GM23248 (cell line): ENCODE data around the gene RNF114. TPM values are rescaled to one million over a fixed set of nuclear protein-coding genes. Genes with fewer than 3 reads are reported as not detected.

ENCODE experiments used
- DNase-seq: peaks from one replicate; pipeline ENCODE4 v3.0.0-alpha.2; 2015
- H2AFZ ChIP-seq: fragments of 200-600 bp; sonication (generic); 2 replicates; pipeline ENCODE4 v1.6.1; 2016; ENCODE audit warnings: antibody characterized with exemption
- H3F3A ChIP-seq: fragments of 200-600 bp; sonication (generic); 2 replicates; pipeline ENCODE4 v1.6.1; 2016; ENCODE audit warnings: mild to moderate bottlenecking, antibody characterized with exemption, mixed run types; ENCODE audit not compliant: insufficient read depth
- H3K27ac ChIP-seq: fragments of 200-600 bp; sonication (generic); 2 replicates; pipeline ENCODE4 v1.5.1; 2016; ENCODE audit warnings: mild to moderate bottlenecking
- H3K27me3 ChIP-seq: fragments of 200-600 bp; sonication (generic); replicated peaks from 2 replicates; pipeline ENCODE4 v1.6.1; 2016; ENCODE audit warnings: mild to moderate bottlenecking; ENCODE audit not compliant: insufficient read depth
- H3K36me3 ChIP-seq: fragments of 200-600 bp; sonication (generic); 2 replicates; pipeline ENCODE4 v1.6.1; 2016; ENCODE audit warnings: low read depth, mild to moderate bottlenecking
- H3K4me1 ChIP-seq: fragments of 200-600 bp; sonication (generic); 2 replicates; pipeline ENCODE4 v1.6.1; 2016; ENCODE audit warnings: mild to moderate bottlenecking; ENCODE audit not compliant: insufficient read depth
- H3K4me2 ChIP-seq: fragments of 200-600 bp; sonication (generic); one replicate; pipeline ENCODE4 v1.6.1; 2016; ENCODE audit warnings: mild to moderate bottlenecking; ENCODE audit not compliant: unreplicated experiment
- H3K4me3 ChIP-seq: fragments of 200-600 bp; sonication (generic); 2 replicates; pipeline ENCODE4 v1.5.1; 2016; ENCODE audit warnings: mild to moderate bottlenecking
- H3K79me2 ChIP-seq: fragments of 200-600 bp; sonication (generic); 2 replicates; pipeline ENCODE4 v1.6.1; 2016; ENCODE audit warnings: mild to moderate bottlenecking; ENCODE audit not compliant: insufficient read depth
- H3K9ac ChIP-seq: fragments of 200-600 bp; sonication (generic); 2 replicates; pipeline ENCODE4 v1.6.1; 2016; ENCODE audit warnings: mild to moderate bottlenecking
- H3K9me2 ChIP-seq: fragments of 200-600 bp; sonication (generic); 2 replicates; pipeline ENCODE4 v1.6.1; 2016; ENCODE audit warnings: mixed run types, mild to moderate bottlenecking, moderate library complexity; ENCODE audit not compliant: insufficient read depth
- H3K9me3 ChIP-seq: fragments of 200-600 bp; sonication (generic); one replicate; pipeline ENCODE4 v1.6.1; 2017; ENCODE audit warnings: low read depth
- H4K20me1 ChIP-seq: fragments of 200-600 bp; sonication (generic); 2 replicates; pipeline ENCODE4 v1.6.0; 2016; ENCODE audit not compliant: insufficient read depth
- EZH2 ChIP-seq: fragments of 200-600 bp; sonication (generic); IDR thresholded peaks from 2 replicates; pipeline ENCODE4 v1.6.1; 2018; ENCODE audit warnings: antibody characterized with exemption, mild to moderate bottlenecking; ENCODE audit not compliant: insufficient read depth, poor library complexity, severe bottlenecking
- EZH2phosphoT487 ChIP-seq: fragments of 200-600 bp; sonication (generic); IDR thresholded peaks from 2 replicates; pipeline ENCODE4 v1.6.1; 2018; ENCODE audit warnings: antibody characterized with exemption, moderate library complexity, mild to moderate bottlenecking, low read depth; ENCODE audit not compliant: insufficient read depth
- WGBS, 2 experiments: methylation state at CpG; one replicate each; pipeline ENCODE4 v1.1.6; 2015 to 2017; ENCODE audit warnings: low lambda C conversion rate in 2 of 2, low coverage in 1 of 2; ENCODE audit errors: missing lambda C conversion rate in 2 of 2; 5-methylcytosine and 5-hydroxymethylcytosine counted together
- in situ Hi-C: fragments of 300-500 bp; cut with MboI; formaldehyde crosslinking; loops from 2 replicates; pipeline ENCODE4 v1.15.0; 2020
- polyA plus RNA-seq: library from polyadenylated mRNA; unstranded; fragments of >200 nt; fragmentation: Nextera tagmentation; extraction: Ambion mirVana; gene quantifications from 2 replicates; pipeline ENCODE4 v1.2.1, GENCODE V29; 2016
- total RNA-seq: library from RNA; depleted of rRNA; stranded (reverse); fragments of >200 nt; shearing (Covaris generic); gene quantifications from 2 replicates; pipeline ENCODE4 v1.2.3, GENCODE V29; 2014

The RNF114 gene
- total and polyA plus RNA-seq, 2 experiments from 2014 or later = 72.7 to 96.0 TPM

GRCh38 chr20:49984426-49985153 lies 48.4 kb downstream of the RNF114 start:
- Histone ChIP-seq H3K27ac (peak overlapping the region; percentile 89), H3K4me3 (peak overlapping the region; percentile 88), H3K9me2 (no peaks in the 10 kb centered on the region), H2AFZ (no peak overlapping the region), H3K79me2 (peaks cover 47% of the 10 kb centered on the region), H3K27me3 (no peaks in the 10 kb centered on the region), H3K4me1 (peaks cover 55% of the 10 kb centered on the region), H3F3A (peaks cover 59% of the 10 kb centered on the region), H4K20me1 (no peaks in the 10 kb centered on the region), H3K9me3 (no peaks in the 10 kb centered on the region), H3K36me3 (no peaks in the 10 kb centered on the region; the same call in 1 of the 2 replicates), H3K9ac (peak overlapping the region; percentile 96), H3K4me2 (peak overlapping the region; percentile 95)
- in situ Hi-C loops = no loop called here
- TF ChIP-seq EZH2 (no peak), EZH2phosphoT487 (no peak)
- peak; percentile 33 for DNase-seq
- 2 to 4% methylated on average over 13 of the region's 13 CpGs for WGBS, 2 experiments

DNA sequence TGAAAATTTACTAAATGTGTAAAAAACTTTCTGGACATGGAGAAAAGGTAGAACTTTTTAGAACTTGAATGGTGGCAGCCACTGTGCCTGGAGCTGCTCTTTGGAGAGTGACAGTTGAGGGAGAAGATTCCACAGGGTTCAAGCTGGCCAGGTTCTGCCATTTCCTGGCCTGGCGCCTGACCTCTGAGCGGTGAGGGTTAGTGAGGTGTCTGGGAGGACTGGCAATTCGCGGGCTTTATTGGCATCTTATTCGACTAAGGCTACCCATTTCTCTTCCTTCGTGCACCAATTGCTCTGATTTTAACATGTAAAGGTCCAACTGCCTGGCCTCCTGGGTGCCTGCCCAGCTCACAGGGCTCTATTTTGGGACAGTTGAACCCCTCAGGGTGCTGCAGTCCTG lies 49.0 kb downstream of the RNF114 start:
- peak overlapping the region; percentile 89 for H3K27ac ChIP-seq
- peak overlapping the region; percentile 96 for H3K9ac ChIP-seq
- H3K4me3 ChIP-seq = peak overlapping the region; percentile 88

GRCh38 chr20:49985617-49986016 lies 49.4 kb downstream of the RNF114 start:
- no peaks in the 10 kb centered on the region; the same call in 1 of the 2 replicates for H3K36me3 ChIP-seq
- peak overlapping the region; percentile 89 for H3K27ac ChIP-seq
- H3K9me2 ChIP-seq = no peaks in the 10 kb centered on the region
- H3K79me2 ChIP-seq = peaks cover 47% of the 10 kb centered on the region
- no peak for DNase-seq
- no peaks in the 10 kb centered on the region for H3K27me3 ChIP-seq
- H3F3A ChIP-seq = peaks cover 57% of the 10 kb centered on the region
- WGBS, 2 experiments = 11 to 13% methylated on average over 9 to 13 of the region's 13 CpGs
- H3K4me3 ChIP-seq = peak overlapping the region; percentile 88
- peaks cover 65% of the 10 kb centered on the region for H3K4me1 ChIP-seq
- H4K20me1 ChIP-seq = no peaks in the 10 kb centered on the region
- peak overlapping the region; percentile 96 for H3K9ac ChIP-seq
- TF ChIP-seq EZH2 (no peak), EZH2phosphoT487 (no peak)
- H3K9me3 ChIP-seq = no peaks in the 10 kb centered on the region
- H3K4me2 ChIP-seq = peak overlapping the region; percentile 95
- in situ Hi-C loops = no loop called here
- no peak overlapping the region for H2AFZ ChIP-seq

More for the DNA sequence above, 49.0 kb downstream of the RNF114 start:
- WGBS, 2 experiments = 0 to 3% methylated on average over 6 of the region's 6 CpGs
- H2AFZ ChIP-seq = no peak overlapping the region
- no peak for TF ChIP-seq EZH2
- TF ChIP-seq EZH2phosphoT487 = no peak
- no peaks in the 10 kb centered on the region; the same call in 1 of the 2 replicates for H3K36me3 ChIP-seq
- peak overlapping the region; percentile 95 for H3K4me2 ChIP-seq
- H3K9me2 ChIP-seq = no peaks in the 10 kb centered on the region
- peaks cover 60% of the 10 kb centered on the region for H3F3A ChIP-seq
- no peaks in the 10 kb centered on the region for H4K20me1 ChIP-seq
- H3K79me2 ChIP-seq = peaks cover 47% of the 10 kb centered on the region
- H3K9me3 ChIP-seq = no peaks in the 10 kb centered on the region
- no peaks in the 10 kb centered on the region for H3K27me3 ChIP-seq
- in situ Hi-C loops = no loop called here
- H3K4me1 ChIP-seq = peaks cover 61% of the 10 kb centered on the region
- DNase-seq = peak; percentile 47

DNA sequence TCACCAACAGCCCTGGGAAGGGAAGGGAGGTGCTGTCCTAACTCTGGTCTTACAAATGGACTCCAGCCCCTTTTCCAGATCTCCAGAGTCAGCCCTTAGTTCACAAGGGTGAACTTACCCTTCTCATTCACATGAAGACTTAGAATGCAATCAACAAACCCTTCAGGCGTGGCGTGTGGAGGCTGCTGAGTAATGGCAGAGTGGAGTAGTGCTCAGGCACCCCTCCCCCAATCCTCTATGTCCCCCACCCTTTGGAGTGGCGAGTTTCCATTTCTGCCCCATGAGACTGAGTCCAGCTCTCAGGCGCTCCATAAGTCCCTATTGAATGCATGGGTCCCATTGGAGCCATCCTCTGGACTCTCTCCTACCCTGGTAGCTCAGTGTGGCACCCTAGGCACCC lies 49.9 kb downstream of the RNF114 start:
- TF ChIP-seq EZH2phosphoT487 = no peak
- no peak for TF ChIP-seq EZH2
- peaks cover 67% of the 10 kb centered on the region for H3K4me1 ChIP-seq
- no peaks in the 10 kb centered on the region for H4K20me1 ChIP-seq
- peaks cover 57% of the 10 kb centered on the region for H3F3A ChIP-seq
- H3K27ac ChIP-seq = peak overlapping the region; percentile 89
- peak overlapping the region; percentile 95 for H3K4me2 ChIP-seq
- no peaks in the 10 kb centered on the region for H3K9me2 ChIP-seq
- H3K9ac ChIP-seq = peak overlapping the region; percentile 96
- H3K4me3 ChIP-seq = peak overlapping the region; percentile 88
- H3K79me2 ChIP-seq = peaks cover 47% of the 10 kb centered on the region
- no peak overlapping the region for H2AFZ ChIP-seq
- WGBS, 2 experiments = 34 to 40% methylated on average over 4 of the region's 4 CpGs
- H3K27me3 ChIP-seq = no peaks in the 10 kb centered on the region
- H3K9me3 ChIP-seq = no peaks in the 10 kb centered on the region
- no peaks in the 10 kb centered on the region; the same call in 1 of the 2 replicates for H3K36me3 ChIP-seq
- DNase-seq = peak; percentile 72
- in situ Hi-C loops = no loop called here
